Measurements from ENCODE around the gene MSL1.
A peak's percentile ranks its signal among the peaks of the same experiment; 100 is the strongest.

Gene MSL1

DNA sequence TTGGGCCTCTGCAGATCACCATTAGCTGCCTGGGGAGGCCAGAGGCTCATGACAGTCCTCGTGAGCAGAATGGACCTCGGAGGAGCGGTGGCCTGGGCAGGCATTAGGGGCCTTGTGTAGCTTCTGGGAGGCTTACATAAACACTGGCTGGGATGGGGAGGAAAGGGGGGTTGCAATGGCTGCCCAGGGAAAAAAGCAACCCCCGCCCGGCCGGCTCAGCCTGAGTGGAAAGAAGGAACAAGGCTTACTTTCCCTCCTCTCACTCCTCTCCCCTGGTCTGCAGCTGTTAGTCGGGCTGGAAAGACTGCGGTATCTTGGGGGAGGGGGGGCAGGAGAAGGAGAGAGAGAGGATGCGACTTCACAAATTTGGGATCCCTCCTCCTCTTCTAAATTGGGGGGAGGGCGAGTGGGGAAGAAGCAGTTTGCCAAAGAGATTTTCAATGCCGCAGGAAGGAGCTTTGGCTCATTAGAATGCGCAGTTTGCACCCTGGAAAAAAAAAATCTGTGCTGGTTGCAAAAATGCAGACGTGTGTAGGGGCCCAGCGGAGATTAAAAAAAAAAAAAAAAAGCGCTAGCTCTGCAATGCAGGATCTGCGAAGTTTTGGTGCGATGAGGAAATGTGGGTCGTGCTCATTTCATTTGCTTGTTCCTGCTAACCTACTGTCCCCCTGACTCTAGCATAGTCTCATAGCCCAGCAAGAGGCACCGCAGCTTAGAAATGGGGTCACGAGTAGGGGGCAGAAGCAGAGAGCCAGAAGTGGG lies 14.8 kb upstream of the MSL1 start:
- peak; percentile 72 for DNase-seq

DNA sequence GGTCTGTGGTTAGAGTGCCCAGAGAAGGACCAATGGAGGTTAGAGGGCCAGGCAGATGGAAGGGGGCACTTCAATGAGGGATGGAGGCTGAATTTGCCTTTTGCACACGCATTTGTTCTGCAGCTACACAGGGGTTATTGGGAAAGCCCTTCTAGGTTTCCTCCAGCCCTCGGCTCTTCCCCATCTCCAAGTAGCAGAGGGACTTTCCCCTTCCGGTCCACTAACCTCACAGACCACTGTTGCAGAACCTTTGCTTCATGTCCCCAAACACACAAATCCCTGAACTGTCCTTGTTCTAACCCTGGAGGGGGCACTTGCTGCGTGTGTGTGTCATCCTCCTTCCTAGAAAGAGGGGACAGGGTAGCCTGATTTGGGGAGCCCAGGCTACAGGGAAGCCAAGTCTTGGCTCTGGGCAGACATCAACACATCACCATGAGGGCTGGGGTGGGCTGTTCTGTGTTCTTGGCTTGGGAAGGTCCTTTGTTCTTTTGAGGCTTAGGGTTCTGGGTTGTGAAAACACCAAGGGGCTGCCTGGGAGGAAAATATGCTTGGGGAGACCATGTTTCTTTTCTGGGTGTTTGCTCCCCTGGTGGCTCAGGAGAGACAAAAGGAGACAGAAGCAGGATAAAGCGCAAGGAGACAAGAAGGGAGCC lies 14.1 kb upstream of the MSL1 start:
- no peak for DNase-seq

DNA sequence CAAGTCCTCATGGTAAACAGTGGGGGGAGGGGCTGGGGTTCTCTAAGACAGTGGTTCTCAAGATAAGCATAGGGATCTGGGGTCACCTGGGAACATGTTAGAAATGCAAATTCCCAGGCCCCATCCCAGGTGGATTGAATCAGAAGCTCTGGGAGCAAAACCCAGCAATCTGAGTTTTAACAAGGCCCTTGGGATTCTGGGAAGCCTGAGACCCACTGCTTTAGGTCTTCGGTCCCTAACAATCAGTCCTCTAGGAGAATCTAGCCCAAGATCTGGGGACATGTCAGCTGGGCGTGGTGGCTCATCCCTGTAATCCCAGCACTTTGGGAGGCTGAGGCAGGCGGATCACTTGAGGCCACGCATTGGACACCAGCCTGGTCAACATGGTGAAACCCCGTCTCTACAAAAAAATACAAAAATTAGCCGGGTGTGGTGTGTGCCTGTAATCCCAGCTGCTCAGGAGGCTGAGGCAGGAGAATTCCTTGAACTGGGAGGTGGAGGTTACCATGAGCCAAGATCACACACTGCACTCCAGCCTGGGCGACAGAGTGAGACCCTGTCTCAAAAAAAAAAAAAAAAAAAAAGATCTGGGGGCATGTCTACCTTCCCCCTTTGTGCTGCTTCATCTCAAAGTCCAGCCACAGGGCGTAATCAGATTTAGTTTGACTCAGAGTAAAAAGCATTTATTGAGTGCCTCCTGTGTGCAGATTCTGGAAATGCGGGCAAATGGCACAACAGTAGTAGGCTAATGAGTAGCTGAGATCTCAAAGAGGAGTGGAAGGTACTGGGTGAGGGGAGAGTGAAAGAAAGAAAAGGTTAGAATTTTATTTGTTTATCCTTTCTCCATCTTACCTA lies 12.6 kb upstream of the MSL1 start:
- no peak for DNase-seq

DNA sequence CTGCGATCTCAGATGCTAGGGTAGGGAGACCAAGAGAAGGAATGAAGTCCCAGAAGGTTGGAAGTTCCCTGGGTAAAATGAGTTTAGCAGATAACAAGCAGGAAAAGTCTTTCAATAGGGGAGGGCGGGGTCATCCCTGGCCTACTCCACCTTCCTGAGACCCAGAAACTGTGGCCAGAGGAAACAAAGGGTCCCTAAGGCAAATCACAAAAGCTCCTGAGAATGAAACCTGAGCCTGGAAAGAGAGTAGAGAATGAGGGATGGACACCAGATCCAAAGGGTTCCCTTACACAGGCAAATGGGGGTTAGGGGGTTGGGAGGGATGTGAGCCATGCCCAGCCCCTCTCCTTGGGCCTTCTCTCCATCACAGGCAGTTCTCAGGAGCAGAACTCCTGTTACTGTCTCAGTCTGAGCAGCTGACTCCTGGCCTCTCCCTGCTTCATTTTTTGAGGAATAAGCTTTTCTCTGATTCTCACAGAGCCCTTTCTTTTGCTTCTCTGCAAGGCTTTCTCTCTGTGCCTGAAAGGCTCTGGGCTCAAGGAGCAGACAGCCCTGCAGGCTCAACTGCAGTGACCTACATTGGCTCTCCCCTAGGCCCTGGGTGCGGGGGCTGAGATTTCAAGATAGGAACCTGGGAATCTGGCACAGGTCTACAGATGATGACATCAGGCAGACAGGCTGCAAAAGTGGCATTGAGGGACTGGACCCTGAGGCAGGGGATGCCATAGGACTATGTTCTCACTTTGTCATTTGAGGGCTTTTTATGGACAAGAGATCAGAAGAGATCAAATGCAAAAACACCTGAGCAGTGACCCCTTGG lies 11.5 kb upstream of the MSL1 start:
- peak; percentile 51 for DNase-seq

DNA sequence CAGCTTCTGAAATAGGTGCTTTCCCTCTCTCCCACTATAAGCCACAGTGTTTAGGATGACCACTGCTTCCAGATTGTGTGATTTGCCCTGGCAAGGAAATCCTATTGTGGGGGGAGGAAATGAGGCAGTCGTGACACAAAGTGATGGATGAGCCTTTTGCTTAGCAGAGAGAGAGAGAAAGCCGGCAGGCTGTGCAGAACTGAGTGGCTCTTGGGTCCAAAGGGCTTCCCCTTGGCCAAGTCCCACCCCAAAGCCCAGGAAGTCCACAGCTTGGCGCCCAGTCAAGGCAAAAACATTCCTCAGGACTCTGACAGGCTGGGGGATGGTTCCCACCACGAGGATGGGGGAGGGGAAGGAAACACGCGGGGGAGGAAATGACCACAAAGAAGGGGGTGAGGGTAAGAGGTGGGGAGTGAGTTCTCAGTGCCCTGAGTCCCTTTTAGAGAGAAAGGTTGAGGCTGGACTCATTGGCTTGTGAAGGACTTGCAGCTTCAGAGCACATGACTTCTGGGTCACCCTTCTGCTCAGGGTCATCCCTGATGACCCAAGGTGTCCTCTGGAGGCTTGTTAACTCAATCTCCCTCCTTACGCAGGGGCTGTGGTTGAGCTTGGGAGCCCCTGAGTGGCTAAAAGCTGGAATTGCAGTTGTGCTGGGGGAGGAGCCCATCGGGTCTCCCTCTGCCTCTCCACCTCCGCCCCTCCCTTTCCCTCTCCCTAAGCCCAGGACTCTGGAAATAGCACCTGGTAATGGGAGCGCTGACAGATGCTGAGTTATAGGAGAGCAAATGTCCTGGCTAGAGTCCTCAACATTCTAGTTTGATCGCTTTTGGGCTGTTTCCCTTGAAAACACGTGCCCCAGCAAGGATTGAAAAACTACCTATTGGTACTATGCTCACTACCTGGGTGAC lies 10.3 kb upstream of the MSL1 start:
- peak; percentile 92 for DNase-seq

DNA sequence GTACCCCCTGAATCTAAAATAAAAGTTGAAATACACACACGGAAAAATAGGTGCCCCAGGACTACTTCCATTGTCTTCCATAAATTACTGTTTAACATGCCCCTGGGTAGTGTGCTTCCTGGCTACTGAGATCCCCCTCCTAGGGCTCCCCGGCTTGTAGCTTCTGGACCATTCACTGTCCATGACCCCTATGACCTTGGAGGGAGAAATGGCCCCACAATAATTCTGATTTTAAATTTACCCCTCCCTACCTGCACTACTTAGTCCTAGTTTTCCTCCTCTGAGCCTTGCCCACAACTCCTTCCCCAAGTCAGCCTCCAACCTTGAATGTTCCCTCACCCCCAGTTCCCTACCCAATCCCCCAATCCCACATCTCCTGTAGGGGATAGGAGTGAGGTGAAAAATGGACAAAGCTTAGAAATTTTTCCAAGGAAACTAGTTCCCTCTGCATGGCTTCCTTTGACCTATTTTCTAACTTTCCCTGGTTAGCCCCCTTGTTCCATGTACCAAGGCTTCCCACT lies 9.5 kb upstream of the MSL1 start:
- DNase-seq = no peak

DNA sequence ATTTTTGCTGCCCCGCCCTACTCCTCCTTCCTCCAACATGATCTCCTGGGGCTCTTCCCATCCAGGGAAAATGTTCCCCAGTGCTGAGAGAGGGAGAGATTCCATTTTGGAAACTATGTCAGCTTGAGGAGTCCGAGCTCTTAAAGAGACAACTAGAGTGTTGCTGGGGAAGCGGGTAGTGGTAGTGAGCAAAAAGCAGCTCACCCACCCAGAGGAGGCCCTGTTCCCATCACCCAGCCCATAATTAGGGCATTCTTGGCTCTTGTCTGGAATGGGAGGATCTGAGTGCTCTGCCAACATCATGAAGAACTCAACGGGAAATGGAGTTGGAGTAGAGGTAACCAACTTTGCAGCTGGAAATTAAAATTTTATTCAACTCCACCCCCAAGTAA lies 9.1 kb upstream of the MSL1 start:
- no peak for DNase-seq

DNA sequence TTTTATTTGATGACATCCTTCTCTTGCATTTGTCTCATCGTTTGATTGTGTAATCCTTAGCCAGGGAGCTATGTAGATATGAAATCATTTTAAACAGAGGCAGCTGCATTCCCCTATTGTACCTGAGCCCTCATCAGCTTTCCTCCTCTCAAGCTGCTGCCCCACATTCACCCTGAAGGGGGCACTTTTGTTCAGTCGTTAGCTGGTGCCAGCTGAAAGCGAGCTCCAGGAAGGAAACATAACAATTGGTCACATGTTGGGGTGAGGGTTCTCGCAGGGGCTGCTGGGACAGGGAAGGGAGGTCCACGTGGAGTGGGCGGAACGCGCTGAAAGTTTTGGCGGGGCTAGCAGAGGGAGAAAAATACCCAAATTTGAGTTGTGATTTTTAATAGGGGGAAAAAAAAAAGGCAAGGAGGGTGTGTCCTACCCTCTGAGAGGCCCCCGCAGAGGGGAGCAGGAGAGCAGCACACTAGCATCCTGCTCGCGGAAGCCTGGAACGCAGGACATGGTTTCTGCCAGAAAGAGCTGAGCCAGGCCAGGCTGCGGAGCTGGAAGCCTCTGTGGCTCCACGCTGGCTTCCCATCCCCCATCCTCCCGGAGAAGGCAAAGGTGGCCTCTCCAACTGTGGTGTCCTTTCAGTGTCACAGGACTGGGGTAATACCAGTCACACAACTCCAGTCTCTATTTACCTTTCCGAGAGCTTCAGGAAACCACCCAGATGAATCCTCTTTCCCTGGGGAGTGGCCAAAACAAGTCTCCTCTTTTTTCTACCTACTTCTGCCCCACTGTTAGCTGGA lies 8.5 kb upstream of the MSL1 start:
- peak; percentile 91 for DNase-seq

DNA sequence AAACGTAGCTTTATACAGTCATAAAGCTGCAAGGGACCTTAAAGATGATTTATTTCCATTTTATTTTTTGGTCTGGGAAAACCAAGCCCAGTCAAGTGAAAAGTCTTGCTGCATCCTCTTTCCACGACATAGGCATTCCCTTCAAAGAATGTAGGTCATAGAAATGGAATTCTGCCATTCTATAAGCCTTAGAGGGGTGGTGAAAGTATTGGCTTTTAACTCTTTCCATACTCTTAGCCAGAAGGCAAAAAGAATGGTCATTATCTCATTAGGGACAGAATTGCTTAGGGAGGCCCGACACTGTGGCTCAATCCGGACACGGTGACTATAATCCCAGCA lies 7.9 kb upstream of the MSL1 start:
- DNase-seq = no peak

DNA sequence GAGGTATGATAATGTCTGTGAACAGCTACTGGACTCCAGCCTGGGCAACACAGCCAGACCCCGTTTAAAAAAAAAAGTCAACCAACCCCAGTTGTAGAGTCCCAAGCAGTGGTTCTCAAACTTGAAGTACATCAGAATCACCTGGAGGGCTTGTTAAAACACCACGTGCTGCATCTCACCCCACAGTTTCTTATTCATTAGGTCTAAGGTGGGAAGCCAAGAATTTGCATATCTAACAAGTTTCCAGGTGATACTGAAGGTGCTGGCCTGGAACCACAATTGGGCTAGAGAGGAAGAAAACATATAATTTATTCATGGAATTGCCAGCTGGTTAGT lies 6.7 kb upstream of the MSL1 start:
- no peak for DNase-seq

DNA sequence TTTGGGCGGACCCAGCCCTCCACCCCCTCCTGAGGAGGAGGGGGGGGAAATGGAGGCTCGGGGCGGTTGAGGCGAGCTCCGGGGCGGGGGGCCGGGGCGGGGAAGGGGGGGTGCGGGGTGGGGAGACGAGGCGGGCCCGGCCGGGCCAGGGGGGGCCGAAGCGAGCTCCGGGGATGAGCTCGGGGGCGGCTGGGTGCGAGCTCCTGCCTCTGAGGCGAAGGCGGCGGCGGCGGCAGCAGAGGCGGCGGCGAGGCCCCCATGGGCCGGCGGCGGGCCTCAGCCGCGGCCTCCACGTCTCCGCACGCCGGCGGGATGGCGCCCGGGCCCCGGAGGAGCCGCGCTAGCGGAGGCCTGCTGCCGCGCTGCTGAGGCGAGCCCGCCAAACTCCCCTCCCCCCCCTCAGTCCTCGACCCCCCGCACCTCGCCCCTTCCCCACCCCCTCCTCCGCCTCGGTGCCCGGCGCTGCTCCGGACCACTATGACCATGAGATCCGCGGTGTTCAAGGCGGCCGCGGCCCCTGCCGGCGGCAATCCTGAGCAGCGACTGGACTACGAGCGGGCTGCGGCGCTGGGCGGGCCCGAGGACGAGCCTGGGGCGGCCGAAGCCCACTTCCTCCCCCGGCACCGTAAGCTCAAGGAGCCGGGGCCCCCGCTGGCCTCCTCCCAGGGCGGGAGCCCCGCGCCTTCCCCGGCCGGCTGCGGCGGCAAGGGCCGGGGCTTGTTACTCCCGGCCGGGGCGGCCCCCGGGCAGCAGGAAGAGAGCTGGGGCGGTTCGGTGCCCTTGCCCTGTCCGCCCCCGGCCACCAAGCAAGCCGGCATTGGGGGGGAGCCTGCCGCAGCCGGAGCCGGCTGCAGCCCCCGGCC lies 596 bp downstream of the MSL1 start:
- DNase-seq = peak; percentile 58

DNA sequence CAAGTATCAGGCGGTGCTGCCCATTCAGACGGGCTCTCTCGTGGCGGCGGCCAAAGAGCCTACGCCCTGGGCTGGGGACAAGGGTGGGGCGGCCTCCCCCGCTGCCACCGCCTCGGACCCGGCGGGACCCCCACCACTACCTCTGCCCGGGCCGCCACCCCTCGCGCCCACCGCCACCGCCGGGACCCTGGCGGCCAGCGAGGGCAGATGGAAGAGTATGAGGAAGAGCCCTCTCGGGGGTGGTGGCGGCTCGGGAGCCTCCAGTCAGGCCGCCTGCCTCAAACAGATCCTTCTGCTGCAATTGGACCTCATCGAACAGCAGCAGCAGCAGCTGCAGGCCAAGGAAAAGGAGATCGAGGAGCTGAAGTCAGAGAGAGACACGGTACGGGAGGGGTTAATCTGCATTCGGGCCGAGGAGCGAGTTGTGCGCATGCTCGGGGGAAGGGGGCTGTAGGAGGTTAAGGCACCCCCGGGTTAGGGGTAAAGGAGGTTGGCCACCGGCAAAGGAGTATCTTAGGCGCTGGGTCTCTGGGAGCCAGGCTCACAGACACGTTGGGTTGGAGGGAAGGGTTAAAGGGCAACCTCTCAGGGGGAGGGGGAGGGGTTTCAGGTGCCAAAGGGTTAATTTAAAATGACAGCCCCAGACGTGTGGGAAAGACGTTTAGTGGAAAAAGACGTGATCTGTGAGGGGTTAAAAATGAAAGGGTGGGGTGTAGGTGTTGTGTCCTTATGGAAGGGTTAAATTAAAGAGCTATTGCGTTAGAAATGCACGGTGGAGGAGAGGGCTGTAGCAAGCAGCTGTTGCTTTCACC lies 1.4 kb downstream of the MSL1 start:
- peak; percentile 89 for DNase-seq

DNA sequence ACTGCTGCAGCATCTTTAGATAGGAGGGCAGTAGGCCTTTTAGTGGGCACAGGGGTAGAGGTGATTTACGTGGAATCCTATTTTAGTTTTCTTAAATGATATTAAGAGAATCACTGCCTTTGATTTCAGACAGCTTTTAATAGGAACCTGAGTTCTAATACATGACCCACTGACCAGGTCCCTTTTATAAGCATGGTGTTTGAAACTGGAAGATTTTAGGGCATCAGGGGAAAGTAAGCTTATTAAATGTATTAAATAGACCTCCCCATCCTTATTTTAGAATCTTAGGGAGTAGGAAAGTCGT lies 2.0 kb downstream of the MSL1 start:
- no peak for DNase-seq

DNA sequence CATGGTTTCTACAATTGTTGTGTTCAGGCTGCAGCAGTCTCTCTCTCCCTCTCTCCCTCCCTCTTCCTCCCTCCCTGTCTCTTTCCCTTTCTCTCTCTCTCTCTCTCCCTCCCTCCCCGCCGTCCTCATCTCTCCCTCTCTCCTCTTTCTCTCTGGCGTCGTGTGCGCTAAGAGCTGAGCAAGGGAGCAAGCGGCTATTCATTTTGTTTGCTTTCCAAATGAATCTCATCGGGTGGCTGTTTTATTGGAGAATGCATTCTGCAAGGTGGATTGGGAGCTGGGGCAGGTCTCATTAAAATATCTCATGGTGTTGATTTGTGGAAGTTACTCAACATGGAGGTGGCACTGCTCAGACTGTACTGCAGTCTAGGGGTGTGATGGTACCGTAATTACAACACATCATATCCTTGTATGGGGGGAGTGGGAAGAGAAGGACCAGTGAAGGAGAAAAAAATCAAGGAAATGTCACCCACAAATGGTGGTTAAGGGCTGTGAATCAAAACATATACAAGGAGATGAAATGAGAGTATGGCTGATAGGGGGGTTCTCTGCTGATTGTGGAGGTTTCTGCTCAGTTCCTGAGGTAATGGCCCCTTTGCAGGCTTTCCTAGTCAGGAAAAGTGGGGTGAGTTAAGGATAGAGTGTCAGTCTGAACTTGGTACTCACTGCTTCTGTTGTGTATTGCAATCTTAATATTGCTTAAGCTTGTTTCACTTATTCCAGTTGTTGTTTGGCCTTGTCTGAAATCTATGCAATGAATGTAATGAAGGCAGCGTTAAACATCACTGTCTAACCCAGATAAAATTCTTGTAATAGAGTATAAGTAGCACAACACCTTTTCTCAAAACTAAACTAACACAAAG lies 2.7 kb downstream of the MSL1 start:
- DNase-seq = no peak

DNA sequence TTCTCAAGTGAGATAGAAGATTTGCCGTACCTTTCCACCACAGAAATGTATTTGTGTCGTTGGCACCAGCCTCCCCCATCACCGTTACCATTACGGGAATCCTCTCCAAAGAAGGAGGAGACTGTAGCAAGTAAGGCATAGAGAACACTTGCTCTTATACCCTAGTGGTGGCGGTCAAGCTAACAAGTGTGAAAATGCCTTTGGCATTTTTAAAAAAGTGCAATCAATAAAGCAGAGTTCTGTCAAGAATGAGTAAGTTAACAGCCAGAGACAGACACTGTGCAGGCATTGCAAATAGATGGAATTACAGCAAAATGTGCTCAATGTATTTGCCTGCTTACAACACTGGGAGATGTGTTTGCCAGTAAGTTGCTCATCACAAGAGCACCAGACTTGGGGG lies 7.7 kb downstream of the MSL1 start:
- DNase-seq = no peak

DNA sequence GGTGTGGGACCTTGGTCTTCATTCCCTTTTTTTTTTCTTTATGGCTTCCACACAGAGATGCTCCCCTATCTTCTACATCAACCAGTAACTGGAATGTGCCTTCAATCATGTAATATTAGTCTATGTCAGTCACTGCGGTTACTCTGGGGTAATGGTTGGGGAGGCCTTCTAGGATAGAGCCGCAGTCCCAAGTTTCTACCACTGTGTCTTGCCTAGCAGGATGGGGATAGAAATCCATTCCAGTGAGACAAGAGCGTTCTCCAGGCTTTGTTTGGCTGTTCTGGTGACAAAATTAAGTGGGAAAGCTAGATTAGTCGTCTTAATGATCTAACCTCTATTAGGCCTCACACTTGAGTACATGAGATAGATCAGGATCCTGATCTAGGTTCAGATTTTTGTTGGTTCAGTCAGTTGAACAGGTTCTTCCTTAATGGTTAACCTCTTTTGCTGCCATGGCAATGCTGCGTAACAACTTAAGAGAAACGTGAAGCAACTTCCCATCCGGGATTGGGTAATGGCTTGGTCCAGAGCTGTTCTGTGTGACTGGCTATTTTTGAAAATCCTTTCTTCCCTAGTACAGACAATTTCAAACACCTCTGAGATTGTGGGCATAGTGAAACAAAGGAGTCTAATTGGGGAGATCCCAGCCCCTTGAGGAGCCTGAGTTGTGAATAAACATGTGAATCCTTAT lies 8.7 kb downstream of the MSL1 start:
- DNase-seq = no peak

DNA sequence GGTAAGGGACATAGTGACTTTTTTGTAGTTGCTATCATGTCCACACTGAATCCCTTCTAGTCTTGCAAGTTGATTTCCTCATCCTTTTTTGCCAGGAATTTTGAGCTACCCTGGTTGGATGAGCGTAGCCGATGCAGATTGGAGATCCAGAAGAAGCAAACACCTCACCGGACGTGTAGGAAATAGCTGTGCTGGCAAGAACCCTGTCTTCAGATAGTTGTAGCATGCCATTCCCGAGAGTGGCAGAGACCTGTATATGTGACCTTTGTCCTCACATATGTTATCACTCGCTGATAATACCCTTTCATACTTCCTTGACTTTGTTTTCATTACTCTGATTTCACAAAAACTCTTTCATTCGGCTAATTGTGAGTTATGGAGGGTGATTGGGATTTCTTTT lies 12.4 kb downstream of the MSL1 start:
- no peak for DNase-seq

DNA sequence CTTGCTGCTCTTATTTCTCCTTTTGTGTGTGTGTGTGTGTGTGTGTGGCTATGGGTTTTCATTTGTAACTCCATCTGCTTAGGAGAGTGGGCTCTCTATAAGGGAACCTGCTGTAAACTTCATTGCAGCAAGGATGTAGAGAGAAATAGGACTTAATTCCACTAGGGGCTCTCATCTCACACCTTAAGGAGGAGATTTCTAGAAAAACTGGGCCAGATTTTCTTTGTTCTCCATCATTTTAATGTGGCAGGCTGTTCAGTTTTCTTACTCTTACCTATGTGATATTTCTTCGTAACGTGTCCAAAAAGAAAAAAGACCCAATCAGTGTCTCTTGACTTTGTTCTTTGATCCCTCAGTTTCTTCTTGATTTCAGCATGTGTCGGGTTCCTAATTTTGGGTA lies 14.0 kb downstream of the MSL1 start:
- no peak for DNase-seq

All from retina (tissue), 1 donor.